KMS-11 (cell line): Measurements from ENCODE around the gene SLC25A26.
"Not testable (repeated sequence)": the region's sequence is repeated elsewhere in the genome, so short reads cannot be mapped to it uniquely, and the experiment has no call there.

ENCODE experiments used
- H2AFZ ChIP-seq: fragments of 200-600 bp; sonication (generic); 2 replicates; pipeline ENCODE4 v1.6.1; 2016; ENCODE audit warnings: antibody characterized with exemption, mixed run types, low read depth
- H3K27ac ChIP-seq: fragments of 200-600 bp; sonication (generic); 2 replicates; pipeline ENCODE4 v1.6.1; 2016; ENCODE audit warnings: mild to moderate bottlenecking, mixed run types
- H3K27me3 ChIP-seq: fragments of 200-600 bp; sonication (generic); 2 replicates; pipeline ENCODE4 v1.6.1; 2017; ENCODE audit warnings: mild to moderate bottlenecking, low read depth, mixed run types, moderate library complexity; ENCODE audit not compliant: insufficient read depth
- H3K36me3 ChIP-seq: fragments of 200-600 bp; sonication (generic); 2 replicates; pipeline ENCODE4 v1.6.1; 2017; ENCODE audit warnings: mild to moderate bottlenecking, mixed run types; ENCODE audit not compliant: insufficient read depth
- H3K4me1 ChIP-seq: fragments of 200-600 bp; sonication (generic); 2 replicates; pipeline ENCODE4 v1.6.1; 2016; ENCODE audit warnings: mild to moderate bottlenecking, low read depth, mixed run types; ENCODE audit not compliant: poor library complexity, severe bottlenecking
- H3K4me2 ChIP-seq: fragments of 200-600 bp; sonication (generic); 2 replicates; pipeline ENCODE4 v1.7.0; 2016; ENCODE audit warnings: mild to moderate bottlenecking, mixed run types
- H3K4me3 ChIP-seq: fragments of 200-600 bp; sonication (generic); IDR thresholded peaks from 2 replicates; pipeline ENCODE4 v1.6.1; 2017; ENCODE audit warnings: low read depth, low read length, mixed read lengths; ENCODE audit not compliant: insufficient read depth
- H3K79me2 ChIP-seq: fragments of 200-600 bp; sonication (generic); 2 replicates; pipeline ENCODE4 v1.6.1; 2016; ENCODE audit warnings: low read depth, mixed run types; ENCODE audit not compliant: insufficient read depth
- H3K9ac ChIP-seq: fragments of 200-600 bp; sonication (generic); 2 replicates; pipeline ENCODE4 v1.6.1; 2016; ENCODE audit warnings: mild to moderate bottlenecking, mixed run types
- H4K20me1 ChIP-seq: fragments of 200-600 bp; sonication (generic); 2 replicates; pipeline ENCODE4 v1.6.1; 2016; ENCODE audit warnings: mild to moderate bottlenecking, mixed run types; ENCODE audit not compliant: insufficient read depth
- CTCF ChIP-seq: fragments of 200-600 bp; sonication (generic); conservative IDR thresholded peaks from 2 replicates; pipeline ENCODE4 v1.6.1; 2017; ENCODE audit warnings: low read depth, mild to moderate bottlenecking, antibody characterized with exemption, low read length, moderate library complexity, mixed read lengths

Gene SLC25A26

GRCh38 chr3:66270288-66270687 lies 49.5 kb downstream of the SLC25A26 start:
- Histone ChIP-seq H3K27ac (no peak overlapping the region), H3K79me2 (no peaks in the 10 kb centered on the region), H2AFZ (no peak overlapping the region), H3K4me2 (no peak overlapping the region), H3K4me3 (no peak overlapping the region), H4K20me1 (no peaks in the 10 kb centered on the region), H3K36me3 (no peaks in the 10 kb centered on the region), H3K9ac (no peak overlapping the region), H3K4me1 (no peaks in the 10 kb centered on the region), H3K27me3 (no peaks in the 10 kb centered on the region)
- TF ChIP-seq CTCF, result no peak

GRCh38 chr3:66270701-66271100 lies 49.9 kb downstream of the SLC25A26 start:
- H3K4me3 ChIP-seq, result no peak overlapping the region
- no peaks in the 10 kb centered on the region for H4K20me1 ChIP-seq
- TF ChIP-seq CTCF, result no peak
- no peak overlapping the region for H2AFZ ChIP-seq
- H3K36me3 ChIP-seq, result no peaks in the 10 kb centered on the region
- no peaks in the 10 kb centered on the region for H3K4me1 ChIP-seq
- H3K27ac ChIP-seq, result no peak overlapping the region
- H3K4me2 ChIP-seq, result no peak overlapping the region
- H3K27me3 ChIP-seq, result no peaks in the 10 kb centered on the region
- H3K79me2 ChIP-seq, result no peaks in the 10 kb centered on the region
- no peak overlapping the region for H3K9ac ChIP-seq

- no peaks in the 10 kb centered on the region for H4K20me1 ChIP-seq
- no peaks in the 10 kb centered on the region for H3K36me3 ChIP-seq
- no peak overlapping the region for H3K27ac ChIP-seq
- H3K4me1 ChIP-seq, result no peaks in the 10 kb centered on the region
- no peak overlapping the region for H3K9ac ChIP-seq
- H2AFZ ChIP-seq, result no peak overlapping the region
- no peak overlapping the region for H3K4me2 ChIP-seq
- H3K27me3 ChIP-seq, result no peaks in the 10 kb centered on the region
- no peak for TF ChIP-seq CTCF
- no peak overlapping the region for H3K4me3 ChIP-seq
- no peaks in the 10 kb centered on the region for H3K79me2 ChIP-seq
Observed at GRCh38 chr3:66271231-66271630, 50.4 kb downstream of the SLC25A26 start.

- H3K4me2 ChIP-seq, result no peak overlapping the region
- no peak overlapping the region for H3K9ac ChIP-seq
- no peaks in the 10 kb centered on the region for H3K27me3 ChIP-seq
- H2AFZ ChIP-seq, result no peak overlapping the region
- no peak for TF ChIP-seq CTCF
- no peaks in the 10 kb centered on the region for H4K20me1 ChIP-seq
- no peaks in the 10 kb centered on the region for H3K79me2 ChIP-seq
- no peaks in the 10 kb centered on the region for H3K36me3 ChIP-seq
- peaks cover 4% of the 10 kb centered on the region for H3K4me1 ChIP-seq
- H3K4me3 ChIP-seq, result no peak overlapping the region
- no peak overlapping the region for H3K27ac ChIP-seq
Observed at GRCh38 chr3:66272016-66272415, 51.2 kb downstream of the SLC25A26 start.

GRCh38 chr3:66274837-66275236 lies 54.0 kb downstream of the SLC25A26 start:
- not testable (repeated sequence) for H4K20me1 ChIP-seq, H3K27ac ChIP-seq, H3K9ac ChIP-seq, H2AFZ ChIP-seq, H3K4me2 ChIP-seq, H3K27me3 ChIP-seq, H3K36me3 ChIP-seq, H3K4me3 ChIP-seq, H3K79me2 ChIP-seq
- H3K4me1 ChIP-seq, result peaks cover 24% of the 10 kb centered on the region
